Progenitor cell of endocrine pancreas (in vitro differentiated cells): ENCODE results near the gene ZFHX3. TPM values are rescaled to one million over a fixed set of nuclear protein-coding genes. Genes with fewer than 3 reads are reported as not detected.

Experiments
- DNase-seq: peaks from one replicate; pipeline ENCODE4 v3.0.0; 2021; ENCODE audit warnings: low spot score; ENCODE audit not compliant: unreplicated experiment
- H3K27ac Mint-ChIP-seq: 2 replicates; pipeline ENCODE4 v1.8.0; 2021; ENCODE audit warnings: mild to moderate bottlenecking, moderate library complexity, mixed read lengths
- H3K27me3 Mint-ChIP-seq: 2 replicates; pipeline ENCODE4 v1.8.0; 2021; ENCODE audit warnings: mixed read lengths
- H3K36me3 Mint-ChIP-seq: 2 replicates; pipeline ENCODE4 v1.8.0; 2022; ENCODE audit warnings: mixed read lengths; ENCODE audit not compliant: insufficient read depth
- H3K4me1 Mint-ChIP-seq: 2 replicates; pipeline ENCODE4 v1.8.0; 2021; ENCODE audit warnings: low read depth, mixed read lengths
- H3K4me3 Mint-ChIP-seq: 2 replicates; pipeline ENCODE4 v1.8.0; 2021; ENCODE audit warnings: low read depth, mild to moderate bottlenecking, moderate library complexity, mixed read lengths
- H3K9me3 Mint-ChIP-seq: 2 replicates; pipeline ENCODE4 v1.8.0; 2021; ENCODE audit warnings: low read depth, mixed read lengths
- CTCF ChIP-seq: fragments of 200-600 bp; sonication (generic); IDR thresholded peaks from one replicate; pipeline ENCODE4 v1.5.0; 2021; ENCODE audit warnings: antibody characterized with exemption, mild to moderate bottlenecking; ENCODE audit not compliant: unreplicated experiment
- total RNA-seq: library from RNA; stranded (reverse); gene quantifications from 2 replicates; pipeline ENCODE4 v1.2.1, GENCODE V29; 2021

The ZFHX3 gene
- total RNA-seq, 1 donor from 2014 or later = 54.0 TPM

- no peak for TF ChIP-seq CTCF
- DNase-seq = no peak
- Mint-ChIP-seq H3K4me3 (no peak overlapping the region), H3K27me3 (no peaks in the 10 kb centered on the region), H3K4me1 (peaks cover 8% of the 10 kb centered on the region), H3K27ac (no peak overlapping the region), H3K9me3 (no peaks in the 10 kb centered on the region), H3K36me3 (peaks cover 60% of the 10 kb centered on the region)
Observed at GRCh38 chr16:72796222-72796621, 251.7 kb downstream of the ZFHX3 start.

GRCh38 chr16:72794986-72795385 is 252.9 kb downstream of the ZFHX3 start:
- Mint-ChIP-seq H3K9me3 (no peaks in the 10 kb centered on the region), H3K27ac (no peak overlapping the region), H3K4me1 (peaks cover 8% of the 10 kb centered on the region), H3K27me3 (no peaks in the 10 kb centered on the region), H3K4me3 (no peak overlapping the region), H3K36me3 (peaks cover 63% of the 10 kb centered on the region)
- no peak for TF ChIP-seq CTCF
- DNase-seq = no peak

GRCh38 chr16:72794319-72794718 is 253.6 kb downstream of the ZFHX3 start:
- H3K9me3 Mint-ChIP-seq = no peaks in the 10 kb centered on the region
- peaks cover 8% of the 10 kb centered on the region for H3K4me1 Mint-ChIP-seq
- no peak overlapping the region for H3K4me3 Mint-ChIP-seq

GRCh38 chr16:72793716-72794115 is 254.2 kb downstream of the ZFHX3 start:
- H3K4me1 Mint-ChIP-seq = peaks cover 10% of the 10 kb centered on the region
- peaks cover 67% of the 10 kb centered on the region for H3K36me3 Mint-ChIP-seq
- H3K9me3 Mint-ChIP-seq = no peaks in the 10 kb centered on the region
- no peak for TF ChIP-seq CTCF
- H3K27me3 Mint-ChIP-seq = no peaks in the 10 kb centered on the region
- H3K4me3 Mint-ChIP-seq = no peak overlapping the region
- DNase-seq = no peak
- H3K27ac Mint-ChIP-seq = no peak overlapping the region

More at GRCh38 chr16:72794319-72794718, 253.6 kb downstream of the ZFHX3 start:
- no peak for TF ChIP-seq CTCF
- H3K36me3 Mint-ChIP-seq = peaks cover 68% of the 10 kb centered on the region
- H3K27ac Mint-ChIP-seq = no peak overlapping the region
- H3K27me3 Mint-ChIP-seq = no peaks in the 10 kb centered on the region
- no peak for DNase-seq

GRCh38 chr16:72793017-72793416 is 254.9 kb downstream of the ZFHX3 start:
- Mint-ChIP-seq H3K4me1 (peaks cover 11% of the 10 kb centered on the region), H3K4me3 (no peak overlapping the region), H3K9me3 (no peaks in the 10 kb centered on the region), H3K27ac (no peak overlapping the region), H3K36me3 (peaks cover 63% of the 10 kb centered on the region), H3K27me3 (no peaks in the 10 kb centered on the region)
- TF ChIP-seq CTCF = no peak
- DNase-seq = no peak
